SIG-M5 treated with dmso at 0.1 percent for 504 hours (cell line): Measurements from ENCODE around the gene C14orf180.
"Not testable (repeated sequence)": the region's sequence is repeated elsewhere in the genome, so short reads cannot be mapped to it uniquely, and the experiment has no call there.

ENCODE experiments used
- DNase-seq: peaks from one replicate; lab custom pipeline; 2025; ENCODE audit not compliant: unreplicated experiment; lab: John Stamatoyannopoulos, UW

C14orf180 gene

DNA sequence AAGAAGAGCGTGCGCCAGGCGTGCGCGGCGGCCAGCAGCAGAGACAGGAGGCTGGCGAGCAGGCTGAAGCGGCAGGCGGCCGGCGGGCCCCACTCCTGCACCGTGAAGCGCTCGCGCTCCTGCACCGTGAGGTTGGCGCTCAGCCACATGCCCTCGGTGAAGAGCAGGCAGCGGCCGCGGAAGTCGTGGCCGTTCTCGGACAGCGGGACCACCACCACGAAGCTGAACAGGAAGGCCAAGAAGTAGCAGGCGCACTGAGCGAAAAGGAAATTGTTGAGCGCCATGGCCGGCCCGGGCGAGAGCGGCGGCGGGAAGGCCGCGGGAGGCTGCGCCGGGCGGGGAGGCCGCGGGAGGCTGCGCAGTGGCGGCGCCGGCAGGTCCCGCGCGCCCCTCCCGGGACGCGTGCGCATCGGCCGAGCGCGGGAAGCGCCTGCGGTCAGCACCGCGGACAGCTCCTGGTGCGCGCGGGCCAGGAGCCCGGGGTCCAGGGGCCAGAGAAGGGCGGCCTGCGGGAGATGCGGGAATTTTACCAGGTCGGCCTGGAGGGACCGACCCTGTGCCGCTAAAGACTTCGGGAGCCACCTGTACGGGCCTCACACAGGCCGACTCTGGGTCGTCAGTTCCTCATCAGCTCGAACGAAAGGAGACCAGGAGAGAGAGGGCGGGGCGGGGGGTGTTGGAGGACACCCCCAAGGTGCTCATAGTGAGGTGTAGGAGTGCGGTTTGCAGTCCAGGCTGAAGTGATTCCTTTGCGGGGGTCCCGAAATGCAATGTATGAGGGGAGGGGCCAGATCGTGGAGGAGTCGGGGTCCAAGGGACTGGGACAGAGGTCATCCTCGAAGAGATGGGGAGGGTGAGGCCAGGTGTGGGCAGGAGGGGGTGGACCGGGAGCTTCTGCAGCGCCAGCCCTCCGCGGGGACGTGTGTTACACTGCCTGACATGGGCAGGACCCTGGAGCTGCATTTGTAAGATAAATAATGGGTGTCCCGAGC, 25.2 kb downstream of the C14orf180 start, which contains the start of gene TMEM179:
Gene TMEM179 (minus strand): TSS at position 315 of the 992 bp plus-strand sequence. CDS start 31 bp downstream, at position 284.
- no peak for DNase-seq

DNA sequence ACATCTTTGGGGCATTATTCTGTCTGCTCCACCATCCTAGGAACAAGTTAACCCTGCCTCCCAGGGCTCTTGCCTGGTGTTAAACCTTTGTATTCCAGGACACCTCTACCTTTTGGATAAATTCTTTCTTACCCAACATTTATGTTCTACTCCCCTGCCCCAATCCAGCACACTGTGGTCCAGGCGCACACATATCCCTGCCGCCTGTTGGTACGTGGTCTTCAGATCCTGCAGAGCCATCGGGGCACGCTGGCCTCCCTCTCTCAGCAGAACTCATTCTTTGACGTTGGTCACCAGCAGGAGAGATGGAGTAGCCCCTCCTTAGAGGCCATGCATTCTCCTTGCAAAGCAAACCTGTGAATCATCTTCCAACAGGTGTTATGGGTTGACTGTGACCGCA, 30.1 kb downstream of the C14orf180 start:
- DNase-seq: no peak

DNA sequence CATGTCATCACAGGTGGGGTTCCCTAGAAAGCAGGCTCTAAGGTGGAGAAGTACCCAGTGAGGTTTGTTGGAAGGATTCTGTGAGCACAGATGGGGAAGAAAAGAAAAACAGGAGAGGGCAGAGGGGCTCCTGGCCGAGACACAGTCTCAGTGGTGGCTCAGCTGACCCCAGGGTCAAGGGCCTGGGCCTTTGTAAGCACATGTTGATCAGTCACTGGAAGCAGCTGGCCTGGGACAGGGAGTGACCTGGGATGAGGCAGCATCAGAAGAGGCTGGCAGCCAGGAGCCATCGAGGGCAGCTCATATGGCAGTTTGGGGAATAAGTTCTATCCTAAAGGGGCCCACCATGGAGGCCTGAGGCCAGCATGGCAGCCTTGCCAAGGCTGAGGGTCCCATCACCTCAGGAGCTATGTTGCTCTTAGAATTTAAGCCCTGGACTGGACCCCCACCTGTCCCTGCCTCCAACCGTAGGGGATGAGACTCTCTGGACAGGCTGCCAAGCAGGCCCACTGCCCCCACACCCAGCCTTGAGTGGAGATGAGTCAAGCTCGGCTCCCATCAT, 31.3 kb downstream of the C14orf180 start:
- no peak for DNase-seq

DNA sequence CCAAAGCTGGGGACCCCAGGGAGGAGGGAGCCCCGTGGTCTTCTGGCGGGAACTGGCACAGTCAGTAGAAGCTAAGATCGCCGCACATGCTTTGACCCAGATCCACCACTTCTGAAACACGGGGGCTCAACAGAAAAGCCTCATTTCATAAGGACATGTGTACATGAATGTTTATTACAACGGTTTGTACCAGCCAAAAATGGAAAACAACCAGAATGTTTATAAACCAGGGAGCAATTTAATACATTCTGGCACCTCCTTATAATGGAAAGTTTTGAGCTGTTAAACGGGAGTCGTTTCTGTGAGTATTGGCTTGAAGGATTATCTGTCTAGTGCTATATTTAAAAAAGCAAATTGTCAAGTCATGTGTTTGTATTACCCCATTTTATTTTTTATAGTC, 32.3 kb downstream of the C14orf180 start:
- no peak for DNase-seq

DNA sequence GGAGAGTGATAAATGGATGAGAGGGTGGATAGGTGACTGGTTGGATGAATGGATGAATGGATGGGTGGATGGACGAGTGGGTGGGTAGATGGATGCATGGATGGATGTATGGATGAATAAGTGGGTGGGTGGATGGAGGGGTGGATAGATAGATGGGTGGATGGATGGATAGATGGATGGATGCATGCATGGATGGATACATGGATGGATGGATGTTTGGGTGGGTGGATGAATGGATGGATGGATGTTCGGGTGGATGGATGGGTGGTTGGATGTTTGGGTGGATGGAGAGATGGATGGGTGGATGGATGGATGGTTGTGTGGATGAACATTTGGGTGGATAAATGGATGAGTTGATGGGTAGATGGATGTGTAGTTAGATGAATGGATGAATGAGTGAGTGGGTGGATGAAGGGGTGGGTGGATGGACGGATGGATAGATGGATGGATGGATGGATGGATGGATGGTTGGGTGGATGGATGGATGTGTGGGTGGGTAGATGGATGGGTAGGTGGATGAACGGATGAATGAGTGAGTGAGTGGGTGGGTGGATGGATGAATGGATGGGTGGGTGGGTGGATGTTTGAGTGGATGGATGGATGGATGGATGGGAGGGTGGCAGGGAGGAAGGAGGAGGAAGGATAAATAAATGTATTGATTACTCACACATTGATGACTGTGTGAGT, 34.7 kb downstream of the C14orf180 start:
- DNase-seq: no peak

DNA sequence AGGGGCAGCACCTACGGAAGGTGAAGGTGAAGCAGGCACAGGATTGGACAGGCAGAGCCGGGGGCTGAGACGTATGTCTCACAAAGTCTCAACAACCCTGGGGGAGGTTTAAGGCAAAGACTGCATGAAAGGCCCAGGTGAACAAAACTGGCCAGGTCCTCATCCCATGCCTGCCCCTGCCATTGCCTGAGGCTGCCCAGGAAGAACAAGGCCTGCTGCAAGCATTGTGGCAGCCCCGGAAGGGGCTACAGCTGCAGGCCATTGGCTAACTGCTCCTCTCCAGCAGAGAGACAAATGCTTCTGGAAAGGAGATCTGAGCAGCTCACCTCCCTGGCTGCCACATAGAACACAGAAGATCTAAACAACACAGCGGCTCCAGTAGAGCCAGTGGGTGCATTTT, 45.4 kb downstream of the C14orf180 start:
- no peak for DNase-seq

DNA sequence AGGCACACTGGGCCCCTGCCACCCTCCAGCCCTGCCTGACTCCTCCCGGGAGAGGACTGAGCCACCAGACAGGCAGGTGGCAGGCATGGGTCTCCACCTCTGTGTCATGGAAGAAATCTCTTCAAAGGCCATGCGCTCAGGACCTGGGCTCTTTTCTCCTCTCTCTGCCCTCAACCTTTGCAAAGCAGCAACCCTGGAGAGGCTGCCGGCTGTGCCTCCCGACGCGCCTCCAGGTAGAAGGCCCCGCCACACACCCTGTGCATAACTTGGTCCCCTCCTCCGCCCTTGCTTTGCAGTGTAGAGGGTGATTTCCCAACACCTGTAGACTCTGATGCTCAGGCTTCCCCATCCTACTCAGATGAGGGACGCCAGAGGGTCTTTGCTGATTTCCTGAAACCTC, 53.2 kb downstream of the C14orf180 start:
- DNase-seq: no peak

DNA sequence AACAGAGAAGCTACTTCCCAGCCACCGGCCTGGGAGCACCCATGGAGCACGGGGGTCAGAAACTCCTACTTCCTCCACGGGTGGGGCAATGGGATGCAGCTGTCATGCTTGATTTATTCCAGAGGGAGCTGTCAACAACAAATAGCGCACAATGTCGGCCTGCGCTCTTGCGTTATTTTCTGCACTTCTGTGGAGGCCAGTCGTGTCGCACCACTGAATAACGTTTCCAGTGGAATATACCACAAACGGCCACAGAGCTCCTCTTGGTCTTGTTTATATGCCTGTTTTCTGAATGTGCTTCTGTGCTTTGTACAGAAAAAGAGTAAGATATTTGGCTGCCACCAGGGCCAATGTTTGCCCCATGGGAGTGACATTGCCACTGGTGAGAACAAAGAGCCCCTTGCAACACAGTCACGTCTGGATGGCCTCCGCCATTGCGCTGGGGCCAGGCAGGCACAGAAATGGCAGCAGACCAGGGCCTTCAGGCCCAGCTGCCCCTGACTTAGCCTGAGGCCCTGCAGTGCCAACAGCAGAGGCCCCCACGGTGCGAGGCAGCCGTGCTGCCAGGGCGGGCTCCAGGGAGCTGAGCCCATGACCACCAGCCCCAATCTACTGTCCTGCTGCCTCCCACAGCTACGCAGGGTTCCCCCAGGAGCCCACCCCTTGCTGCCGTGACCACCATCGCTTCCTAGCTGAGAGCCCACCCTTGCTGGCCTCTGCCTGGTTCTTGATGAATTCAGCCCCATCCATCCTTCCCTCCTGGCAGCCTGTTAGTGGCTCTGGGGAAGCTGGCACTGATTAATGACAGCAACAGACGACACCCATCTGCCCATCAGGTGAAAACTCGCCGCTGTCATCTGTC, 53.9 kb downstream of the C14orf180 start:
- DNase-seq: no peak

DNA sequence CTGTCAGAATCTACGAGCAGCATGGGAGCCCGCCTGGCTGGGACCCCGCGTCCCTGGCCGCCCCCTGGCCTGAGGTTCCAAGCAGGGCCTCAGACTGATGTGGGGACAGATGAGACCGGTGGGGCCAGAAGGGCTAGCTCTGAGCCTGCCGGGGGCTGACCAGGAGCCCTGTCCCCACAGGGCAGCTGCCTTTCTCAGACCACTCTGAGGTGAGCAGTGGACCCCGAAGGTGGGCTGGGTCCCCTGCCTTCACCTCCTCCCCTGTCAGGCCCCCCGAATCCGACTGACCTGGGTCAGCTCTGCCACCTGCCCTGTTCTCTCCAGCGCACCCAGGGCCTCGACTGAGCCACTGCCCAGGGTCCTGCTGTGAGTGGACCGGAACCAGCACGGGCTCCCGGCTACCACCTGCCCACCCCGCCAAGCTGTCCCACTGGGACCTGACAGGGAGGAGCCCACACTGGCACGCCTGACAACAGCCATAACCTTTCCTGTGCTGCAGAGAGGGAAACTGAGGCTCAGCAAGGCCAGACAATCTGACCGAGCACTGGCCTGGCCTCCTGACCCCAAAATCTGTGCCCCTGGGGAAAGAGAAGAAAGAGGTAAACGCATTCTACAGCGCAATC, 54.7 kb downstream of the C14orf180 start:
- no peak for DNase-seq

DNA sequence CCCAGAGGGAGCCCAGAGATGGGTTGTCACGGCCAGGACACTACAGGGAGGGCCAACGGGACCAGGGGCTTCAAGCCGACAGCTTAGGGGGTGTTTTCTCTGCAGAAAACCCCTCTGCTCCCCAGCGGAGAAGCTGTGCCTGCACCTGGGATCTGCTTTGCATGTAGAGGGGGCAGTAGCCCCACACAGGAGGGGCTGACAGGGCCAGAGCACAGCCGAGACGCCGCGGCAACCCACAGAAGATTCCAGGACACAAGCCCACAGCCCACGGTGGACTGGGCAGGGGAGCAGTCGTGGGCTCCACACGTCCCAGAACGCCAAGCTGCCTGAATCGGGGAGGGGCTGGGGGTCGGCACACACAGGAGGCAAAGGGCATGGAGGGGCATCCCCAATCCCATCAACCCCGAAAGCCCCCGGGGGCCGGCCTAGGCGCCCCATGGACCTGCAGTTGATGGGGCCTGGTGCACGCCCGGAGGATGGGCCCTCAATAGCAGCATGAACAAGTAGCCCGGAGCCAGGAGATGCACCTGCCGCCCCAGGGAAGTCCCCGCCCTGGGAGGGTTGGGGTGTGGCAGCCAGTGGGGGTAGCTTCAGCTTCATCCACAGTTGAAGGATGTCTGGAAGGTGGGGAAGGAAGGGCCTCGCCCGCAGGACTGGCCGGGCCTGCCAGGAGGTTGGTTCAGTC, 55.5 kb downstream of the C14orf180 start:
- no peak for DNase-seq

DNA sequence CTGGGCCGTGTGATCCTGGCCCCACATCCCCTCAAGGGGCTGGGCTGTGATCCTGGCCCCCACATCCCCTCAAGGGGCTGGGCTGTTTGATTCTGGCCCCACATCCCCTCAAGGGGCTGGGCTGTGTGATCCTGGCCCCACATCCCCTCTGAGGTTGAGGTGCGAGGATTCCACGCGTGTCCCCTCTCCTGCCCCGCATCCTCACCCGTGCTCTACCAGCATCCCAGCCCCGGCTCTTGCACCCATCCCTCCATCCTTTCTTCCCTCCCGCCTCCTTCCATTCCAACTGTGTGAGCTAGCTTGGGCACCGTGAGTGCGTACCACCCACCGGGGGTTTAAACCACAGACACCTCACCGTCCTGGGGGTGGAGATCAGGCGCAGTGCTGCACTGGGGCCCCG, 56.2 kb downstream of the C14orf180 start:
- DNase-seq: no peak

DNA sequence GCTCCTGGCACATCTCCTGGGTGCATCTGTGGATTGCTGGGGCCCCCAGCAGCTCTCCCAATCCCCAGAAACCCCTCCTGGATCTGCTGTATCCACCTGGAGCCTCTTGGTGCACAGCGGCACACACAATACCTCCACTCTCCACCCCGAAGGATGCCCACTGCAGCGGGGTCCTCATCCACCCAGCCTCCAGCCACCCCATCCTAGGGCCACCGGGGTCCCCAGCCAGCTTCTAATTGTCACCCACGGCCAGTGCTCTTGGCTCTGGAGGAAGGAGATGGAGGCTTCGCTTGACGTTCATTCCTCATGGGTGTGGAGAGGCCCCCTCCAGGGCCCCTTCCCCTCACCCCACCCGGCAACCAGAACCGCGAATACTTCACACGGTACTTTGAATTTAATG, 56.6 kb downstream of the C14orf180 start:
- DNase-seq: no peak

DNA sequence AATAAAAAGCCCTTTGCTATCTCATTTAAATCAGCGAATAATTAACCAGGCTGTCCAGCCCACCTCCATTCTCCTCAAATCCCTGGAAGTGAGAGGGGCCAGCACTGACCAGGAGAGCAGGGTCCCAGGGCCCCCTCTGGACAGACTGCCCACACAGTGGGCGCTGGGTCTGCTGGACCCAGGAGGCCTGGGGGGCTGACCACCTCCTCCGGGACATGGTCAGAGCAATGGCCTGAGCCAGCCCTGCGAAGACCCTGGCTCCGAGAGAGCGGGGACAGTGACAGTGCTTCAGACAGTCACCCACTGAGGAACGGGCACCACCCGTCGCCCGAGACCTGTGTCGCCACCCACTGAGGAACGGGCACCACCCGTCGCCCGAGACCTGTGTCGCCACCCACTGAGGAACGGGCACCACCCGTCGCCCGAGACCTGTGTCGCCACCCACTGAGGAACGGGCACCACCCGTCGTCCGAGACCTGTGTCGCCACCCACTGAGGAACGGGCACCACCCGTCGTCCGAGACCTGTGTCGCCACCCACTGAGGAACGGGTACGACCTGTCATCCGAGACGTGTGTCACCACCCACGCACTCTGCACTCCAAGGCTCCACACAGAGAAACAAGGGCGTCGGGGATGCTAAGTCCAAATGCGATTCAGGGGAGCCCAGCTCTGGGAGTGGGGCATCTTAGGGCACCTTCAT, 57.4 kb downstream of the C14orf180 start:
- DNase-seq: not testable (repeated sequence)

DNA sequence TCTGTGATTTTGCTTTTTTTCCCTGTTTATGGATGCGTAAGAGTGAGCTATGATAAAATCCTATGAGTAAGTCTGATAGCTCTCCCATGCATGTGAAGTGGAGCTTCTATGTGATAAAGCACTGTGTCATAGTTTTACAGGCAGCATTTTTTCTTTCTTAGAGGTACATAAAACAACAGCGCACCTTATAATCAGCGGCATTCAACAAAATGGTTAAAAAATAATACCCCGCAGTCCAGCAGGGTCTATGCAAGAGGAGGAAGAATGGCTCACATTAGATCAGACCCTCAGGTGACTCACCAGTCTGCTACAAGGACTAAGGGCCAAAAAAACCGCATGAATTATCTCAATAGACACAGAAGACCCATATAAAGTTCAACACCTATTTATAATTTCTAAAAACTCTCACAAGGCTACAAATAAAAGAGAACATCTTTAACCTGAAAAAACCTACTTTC, 58.0 kb downstream of the C14orf180 start:
- no peak for DNase-seq

DNA sequence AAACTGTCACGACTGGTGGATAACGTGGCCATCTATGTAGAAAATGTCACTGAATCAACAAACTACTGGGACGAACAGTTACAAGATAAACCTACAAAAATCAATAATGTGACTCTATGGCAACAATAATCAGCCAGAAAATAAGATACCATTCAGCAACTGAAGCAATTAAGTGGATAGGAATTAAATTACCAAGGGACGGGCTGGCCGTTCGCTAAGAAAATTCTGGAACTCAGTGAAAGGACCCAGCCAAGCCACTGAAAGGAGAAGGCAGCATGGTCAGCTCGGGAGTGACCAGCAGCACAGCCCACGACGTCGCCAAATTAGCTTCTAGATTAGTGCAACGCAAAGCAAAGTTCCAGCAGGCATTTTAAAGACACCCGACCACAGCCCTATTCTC, 58.6 kb downstream of the C14orf180 start:
- no peak for DNase-seq

DNA sequence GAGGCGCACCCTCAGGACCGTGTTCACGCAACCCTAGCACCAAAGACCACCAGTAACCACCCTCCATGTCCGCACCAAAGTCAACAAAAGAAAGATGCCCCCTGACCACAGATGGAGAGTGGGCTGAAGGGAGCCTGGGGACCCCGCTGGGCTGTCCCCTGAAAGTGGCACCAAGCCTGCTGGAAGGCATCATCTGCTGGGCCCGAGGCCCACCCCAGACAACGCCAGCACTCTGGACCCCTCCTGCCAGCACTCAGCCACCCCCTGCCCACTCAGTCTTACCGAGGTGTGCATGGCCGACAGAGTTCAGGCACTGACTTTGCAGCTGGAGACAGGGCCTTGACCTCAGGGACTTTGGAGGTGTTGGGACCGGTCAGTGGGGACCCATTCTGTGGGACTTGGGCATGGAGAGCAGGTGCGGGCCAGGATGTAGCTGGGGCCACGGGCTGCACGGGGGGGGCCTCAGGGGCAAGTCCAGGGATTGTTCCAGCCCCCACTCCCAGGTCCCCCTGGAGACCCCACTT, 59.4 kb downstream of the C14orf180 start:
- DNase-seq: no peak

DNA sequence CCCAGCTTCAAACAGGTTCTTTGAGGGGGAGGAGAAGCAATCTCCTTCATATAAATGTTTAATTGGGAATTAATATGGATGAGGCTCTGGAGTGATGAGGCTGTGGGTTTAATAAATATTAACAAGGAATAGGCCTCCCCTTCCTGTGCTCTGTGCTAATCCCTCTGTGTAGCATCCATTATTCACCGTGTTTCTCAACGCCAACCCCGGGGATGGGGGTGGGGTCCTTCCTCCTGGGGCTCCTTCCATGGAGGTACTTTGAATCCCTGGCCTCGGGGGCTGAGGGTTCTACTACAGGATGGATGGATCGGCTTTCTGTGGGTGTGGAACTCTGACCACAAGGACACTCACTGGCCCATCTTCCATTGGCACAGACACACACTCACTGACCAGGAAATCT, 59.9 kb downstream of the C14orf180 start:
- DNase-seq: no peak
